ENCODE data around the gene NCKAP1. TPM values are rescaled to one million over a fixed set of nuclear protein-coding genes. Genes with fewer than 3 reads are reported as not detected.

NCKAP1 gene
- polyA plus RNA-seq, 2 of the 4 experiments (the other 2 are of a cell fraction) = 98.8 to 201 TPM

- Histone ChIP-seq H3K4me2 (no peak overlapping the region), H3K4me1 (no peaks in the 10 kb centered on the region; the same call in 2 of the 3 replicates), H3K9me3 (no peaks in the 10 kb centered on the region), H3K4me3 (no peak overlapping the region), H3K27ac (no peak overlapping the region)
- ATAC-seq (no peak), DNase-seq (ENCODE audit: low read depth in 1 of 2, low spot score in 1 of 2) (no peak), FAIRE-seq (no peak)
- 76% methylated on average over 1 of the region's 1 CpG for WGBS (ENCODE audit: missing lambda C conversion rate)
- TF ChIP-seq EP300 (IDR thresholded peaks at IDR 0.05) (no peak), REST (IDR thresholded peaks at IDR 0.05) (no peak), TP53 (CRISPR knock-in tag; IDR thresholded peaks at IDR 0.05) (no peak), HOXB13 (CRISPR knock-in tag; IDR thresholded peaks at IDR 0.05; ENCODE audit: low read depth) (no peak), MAFK (IDR thresholded peaks at IDR 0.05; ENCODE audit: partially characterized antibody) (no peak), USF2 (IDR thresholded peaks at IDR 0.05) (no peak), ZFP36 (IDR thresholded peaks at IDR 0.05; ENCODE audit: borderline replicate concordance, partially characterized antibody) (no peak), HOXA7 (CRISPR knock-in tag; IDR thresholded peaks at IDR 0.05) (no peak), RAD21 (conservative IDR thresholded peaks at IDR 0.05 in 1 of 2, IDR thresholded peaks at IDR 0.05 in 1 of 2) (no peak), TFCP2L1 (CRISPR knock-in tag; IDR thresholded peaks at IDR 0.05) (no peak), KDM1A (IDR thresholded peaks at IDR 0.05; ENCODE audit: low read depth) (no peak), KDM5A (IDR thresholded peaks at IDR 0.05) (no peak), CHD2 (IDR thresholded peaks at IDR 0.05; ENCODE audit: low read length, partially characterized antibody) (no peak), HEYL (CRISPR knock-in tag; IDR thresholded peaks at IDR 0.05) (no peak), FOSL2 (IDR thresholded peaks at IDR 0.05) (no peak), FOSL2 (CRISPR knock-in tag; IDR thresholded peaks at IDR 0.05) (no peak), MAX (IDR thresholded peaks at IDR 0.05) (no peak), POLR2A (IDR thresholded peaks at IDR 0.05; ENCODE audit: low read length) (no peak), RFX5 (IDR thresholded peaks at IDR 0.05) (no peak), SREBF2 (IDR thresholded peaks at IDR 0.05) (no peak)
- POLR2A ChIA-PET = no interaction called here
- CTCF ChIA-PET = interaction anchor here (0.6 to 1.0 kb wide), 2 partner anchors 19 to 74 kb away, joined by 3 to 4 read pairs; no protein-coding TSS in a partner anchor
These were observed 139.5 kb downstream of the NCKAP1 start for GRCh38 chr2:182898718-182899117.

GRCh38 chr2:182897137-182897536, 141.1 kb downstream of the NCKAP1 start:
- Histone ChIP-seq H3K4me2 (no peak overlapping the region), H3K4me3 (no peak overlapping the region), H3K27ac (no peak overlapping the region), H3K4me1 (no peaks in the 10 kb centered on the region), H3K9me3 (no peaks in the 10 kb centered on the region)
- ATAC-seq (no peak), FAIRE-seq (no peak), DNase-seq (ENCODE audit: low read depth in 1 of 2, low spot score in 1 of 2) (no peak)
- TF ChIP-seq USF2 (IDR thresholded peaks at IDR 0.05) (no peak), ZFP36 (IDR thresholded peaks at IDR 0.05; ENCODE audit: borderline replicate concordance, partially characterized antibody) (no peak), MAX (IDR thresholded peaks at IDR 0.05) (no peak), PBX3 (IDR thresholded peaks at IDR 0.05) (no peak)
- WGBS (ENCODE audit: missing lambda C conversion rate) = 74% methylated on average over 1 of the region's 1 CpG
- ChIA-PET POLR2A (no interaction called here), CTCF (no interaction called here)
